Liver (tissue), 9 donors: ENCODE data around the gene FCN1. TPM values are rescaled to one million over a fixed set of nuclear protein-coding genes. Genes with fewer than 3 reads are reported as not detected.
A peak's percentile ranks its signal among the peaks of the same experiment; 100 is the strongest.

Experiments
- DNase-seq: peaks from one replicate; pipeline ENCODE4 v3.0.0-alpha.2; 2017; ENCODE audit warnings: low spot score
- H3K27ac ChIP-seq, 2 donors: one replicate each; pipeline ENCODE4 v1.7.0; 2013; ENCODE audit warnings: inconsistent platforms in 2 of 2, low read length in 2 of 2, control low read depth in 1 of 2, low read depth in 1 of 2, mild to moderate bottlenecking in 1 of 2
- H3K27me3 ChIP-seq, 4 donors: one replicate each; pipeline versions ENCODE4 v1.6.1 to v1.7.0; 2013; ENCODE audit warnings: low read length in 3 of 4, inconsistent platforms in 1 of 4, mild to moderate bottlenecking in 1 of 4, moderate library complexity in 1 of 4; ENCODE audit not compliant: control insufficient read depth in 4 of 4, insufficient read depth in 4 of 4
- H3K36me3 ChIP-seq, 4 donors: one replicate each; pipeline versions ENCODE4 v1.6.1 to v1.7.0; 2013; ENCODE audit warnings: low read length in 3 of 4, mild to moderate bottlenecking in 3 of 4, low read depth in 1 of 4, moderate library complexity in 1 of 4; ENCODE audit not compliant: control insufficient read depth in 4 of 4, insufficient read depth in 3 of 4
- H3K4me1 ChIP-seq, 4 donors: one replicate each; pipeline versions ENCODE4 v1.6.1 to v1.7.0; 2013; ENCODE audit warnings: low read length in 3 of 4, mild to moderate bottlenecking in 3 of 4, moderate library complexity in 1 of 4; ENCODE audit not compliant: control insufficient read depth in 4 of 4, insufficient read depth in 4 of 4
- H3K4me3 ChIP-seq, 3 donors: one replicate each; pipeline versions ENCODE4 v1.6.1 to v1.7.0; 2013; ENCODE audit warnings: low read length in 3 of 3, control low read depth in 1 of 3, low read depth in 1 of 3, mild to moderate bottlenecking in 1 of 3
- H3K9ac ChIP-seq, 2 donors: one replicate each; pipeline ENCODE4 v1.7.0; 2013; ENCODE audit warnings: low read length in 2 of 2, mild to moderate bottlenecking in 2 of 2, moderate library complexity in 2 of 2, control low read depth in 1 of 2, low read depth in 1 of 2
- H3K9me3 ChIP-seq, 4 donors: one replicate each; pipeline versions ENCODE4 v1.6.1 to v1.7.0; 2013; ENCODE audit warnings: low read length in 3 of 4; ENCODE audit not compliant: control insufficient read depth in 4 of 4
- FOXA1 ChIP-seq: IDR thresholded peaks from 2 replicates; pipeline ENCODE4 v1.6.1; 2016; ENCODE audit warnings: antibody characterized with exemption
- GABPA ChIP-seq, 2 donors: IDR thresholded peaks in 1 of 2; conservative IDR thresholded peaks in 1 of 2; 2 replicates each; pipeline ENCODE4 v1.6.1; 2016; ENCODE audit warnings: antibody characterized with exemption in 2 of 2, mild to moderate bottlenecking in 1 of 2, moderate library complexity in 1 of 2
- SP1 ChIP-seq: IDR thresholded peaks from 2 replicates; pipeline ENCODE4 v1.6.1; 2018; ENCODE audit warnings: antibody characterized with exemption, mild to moderate bottlenecking
- TAF1 ChIP-seq: conservative IDR thresholded peaks from 2 replicates; pipeline ENCODE4 v1.6.1; 2016; ENCODE audit warnings: antibody characterized with exemption, mild to moderate bottlenecking
- YY1 ChIP-seq: IDR thresholded peaks from 2 replicates; pipeline ENCODE4 v1.6.1; 2016; ENCODE audit warnings: antibody characterized with exemption, mild to moderate bottlenecking
- WGBS: extraction: QIAGEN DNeasy Blood & Tissue Kit; methylation state at CpG from one replicate; pipeline ENCODE4 v1.1.7; 2013; 5-methylcytosine and 5-hydroxymethylcytosine counted together
- polyA plus RNA-seq, 2 donors: library from polyadenylated mRNA; stranded (reverse) in 1 of 2; unstranded in 1 of 2; fragments of 200-250 nt in 1 of 2; fragments of >200 nt in 1 of 2; fragmentation: Nextera tagmentation in 1 of 2; extraction: Ambion mirVana in 1 of 2; gene quantifications; one replicate each; pipeline versions ENCODE4 v1.2.1 to v1.2.3, GENCODE V29; 2013 to 2015
- total RNA-seq, 2 donors: library from RNA; depleted of rRNA; stranded (reverse); fragments of >200 nt; gene quantifications; one replicate each; pipeline ENCODE4 v1.2.3, GENCODE V29; 2014
- TF ChIP-seq, protein P1 (sequence below): IDR thresholded peaks from 2 replicates; pipeline ENCODE4 v1.6.1; 2016; ENCODE audit warnings: antibody characterized with exemption
- TF ChIP-seq, protein P2 (sequence below): IDR thresholded peaks from 2 replicates; pipeline ENCODE4 v1.6.1; 2016; ENCODE audit warnings: antibody characterized with exemption, mild to moderate bottlenecking
- donor health status: healthy.
- donor health status: healthy.
- donor health status: healthy.
- donor health status: healthy.
- donor health status: healthy.

The FCN1 gene
- total and polyA plus RNA-seq, 4 donors, result 0.97 to 15.0 (median 5.4) TPM

DNA sequence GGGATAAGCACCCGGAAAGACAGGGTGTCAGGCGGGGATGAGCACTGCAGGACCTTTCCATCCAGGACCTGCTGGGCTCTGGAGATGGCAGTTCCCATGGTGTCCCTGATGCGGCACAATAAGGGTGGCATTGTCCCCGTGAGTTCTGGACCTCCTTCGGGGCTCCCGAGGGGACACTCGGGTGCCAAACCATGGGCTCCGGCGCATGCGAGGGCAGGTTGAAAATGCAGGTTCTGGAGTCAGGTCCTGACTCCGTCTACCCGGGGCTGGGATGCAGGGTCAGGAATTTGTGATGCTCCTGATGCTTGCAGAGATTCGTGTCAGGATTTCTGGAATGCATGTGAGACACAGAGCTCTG lies 36.4 kb downstream of the FCN1 start:
- Histone ChIP-seq H3K4me1 (no peaks in the 10 kb centered on the region), H3K9me3 (no peaks in the 10 kb centered on the region), H3K4me3 (peak overlapping the region in 2 of 3 donors; percentile 28 to 34), H3K27me3 (no peaks in the 10 kb centered on the region), H3K9ac (no peak overlapping the region), H3K36me3 (no peaks in the 10 kb centered on the region), H3K27ac (peak overlapping the region in 1 of 2 donors; percentile 38)
- WGBS, result 75% methylated on average over 13 of the region's 13 CpGs
- TF ChIP-seq TAF1, result no peak
- TF ChIP-seq, protein P1, sequence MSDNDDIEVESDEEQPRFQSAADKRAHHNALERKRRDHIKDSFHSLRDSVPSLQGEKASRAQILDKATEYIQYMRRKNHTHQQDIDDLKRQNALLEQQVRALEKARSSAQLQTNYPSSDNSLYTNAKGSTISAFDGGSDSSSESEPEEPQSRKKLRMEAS, result no peak
- TF ChIP-seq, protein P2, sequence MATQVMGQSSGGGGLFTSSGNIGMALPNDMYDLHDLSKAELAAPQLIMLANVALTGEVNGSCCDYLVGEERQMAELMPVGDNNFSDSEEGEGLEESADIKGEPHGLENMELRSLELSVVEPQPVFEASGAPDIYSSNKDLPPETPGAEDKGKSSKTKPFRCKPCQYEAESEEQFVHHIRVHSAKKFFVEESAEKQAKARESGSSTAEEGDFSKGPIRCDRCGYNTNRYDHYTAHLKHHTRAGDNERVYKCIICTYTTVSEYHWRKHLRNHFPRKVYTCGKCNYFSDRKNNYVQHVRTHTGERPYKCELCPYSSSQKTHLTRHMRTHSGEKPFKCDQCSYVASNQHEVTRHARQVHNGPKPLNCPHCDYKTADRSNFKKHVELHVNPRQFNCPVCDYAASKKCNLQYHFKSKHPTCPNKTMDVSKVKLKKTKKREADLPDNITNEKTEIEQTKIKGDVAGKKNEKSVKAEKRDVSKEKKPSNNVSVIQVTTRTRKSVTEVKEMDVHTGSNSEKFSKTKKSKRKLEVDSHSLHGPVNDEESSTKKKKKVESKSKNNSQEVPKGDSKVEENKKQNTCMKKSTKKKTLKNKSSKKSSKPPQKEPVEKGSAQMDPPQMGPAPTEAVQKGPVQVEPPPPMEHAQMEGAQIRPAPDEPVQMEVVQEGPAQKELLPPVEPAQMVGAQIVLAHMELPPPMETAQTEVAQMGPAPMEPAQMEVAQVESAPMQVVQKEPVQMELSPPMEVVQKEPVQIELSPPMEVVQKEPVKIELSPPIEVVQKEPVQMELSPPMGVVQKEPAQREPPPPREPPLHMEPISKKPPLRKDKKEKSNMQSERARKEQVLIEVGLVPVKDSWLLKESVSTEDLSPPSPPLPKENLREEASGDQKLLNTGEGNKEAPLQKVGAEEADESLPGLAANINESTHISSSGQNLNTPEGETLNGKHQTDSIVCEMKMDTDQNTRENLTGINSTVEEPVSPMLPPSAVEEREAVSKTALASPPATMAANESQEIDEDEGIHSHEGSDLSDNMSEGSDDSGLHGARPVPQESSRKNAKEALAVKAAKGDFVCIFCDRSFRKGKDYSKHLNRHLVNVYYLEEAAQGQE, result no peak
- no peak for TF ChIP-seq FOXA1
- DNase-seq, result no peak

DNA sequence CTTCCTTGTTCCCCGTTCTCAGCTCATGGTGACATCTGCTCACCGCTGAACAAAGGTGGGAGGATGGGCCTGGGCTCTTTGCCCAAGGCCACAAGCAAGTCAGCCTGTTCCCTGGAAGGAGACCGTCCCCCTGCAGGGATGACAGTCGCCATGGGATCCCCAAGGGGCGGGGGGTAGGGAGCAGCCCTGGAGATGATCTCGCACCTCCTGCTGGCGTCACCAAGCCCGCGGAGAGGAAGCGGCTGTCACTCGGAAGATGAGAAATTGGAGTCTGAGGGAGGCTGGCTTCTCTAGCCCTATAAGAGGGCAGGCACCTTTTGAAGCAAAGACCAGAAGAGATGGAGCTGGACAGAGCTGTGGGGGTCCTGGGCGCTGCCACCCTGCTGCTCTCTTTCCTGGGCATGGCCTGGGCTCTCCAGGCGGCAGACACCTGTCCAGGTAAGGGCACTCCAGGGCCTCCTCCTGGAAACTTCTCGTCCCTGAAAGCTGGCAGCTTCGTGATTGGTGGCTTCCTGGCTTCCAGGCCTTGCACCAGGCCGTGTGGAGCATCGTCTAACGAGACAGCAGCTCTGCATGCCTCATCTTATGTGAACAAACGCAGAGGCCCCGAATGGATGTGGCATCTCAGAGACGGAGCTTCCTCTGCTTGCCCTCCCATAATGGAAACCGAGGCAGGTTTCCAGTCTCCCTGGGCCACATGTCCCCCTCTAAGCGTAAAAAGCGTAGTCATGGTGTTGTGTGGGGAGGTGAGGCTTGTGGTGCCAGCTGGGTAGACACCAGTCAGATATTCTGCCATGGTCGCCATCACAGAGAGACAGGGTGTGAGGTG lies 37.0 kb downstream of the FCN1 start, which contains the start of gene FCN2:
Gene FCN2, plus strand, starts transcription at position 327 of the 829 bp plus-strand sequence. Its CDS starts 12 bp downstream, at position 339.
- DNase-seq, result peak; percentile 33
- Histone ChIP-seq H3K9me3 (no peaks in the 10 kb centered on the region), H3K4me3 (peak within 1 kb of the TSS in 2 of 3 donors; percentile 28 to 34), H3K36me3 (no peaks in the 10 kb centered on the region), H3K4me1 (no peaks in the 10 kb centered on the region), H3K27ac (peak within 1 kb of the TSS in 1 of 2 donors; percentile 38), H3K27me3 (no peaks in the 10 kb centered on the region), H3K9ac (no peak within 1 kb of the TSS)
- 67% methylated on average over 25 of the region's 25 CpGs for WGBS
- TF ChIP-seq, protein P2, result no peak
- TF ChIP-seq, protein P1, result no peak
- TF ChIP-seq GABPA (IDR thresholded peaks at IDR 0.05 in 1 of 2, conservative IDR thresholded peaks at IDR 0.05 in 1 of 2) (no peak), YY1 (no peak), SP1 (no peak), FOXA1 (no peak)
